IPS-15b (cell line): ENCODE measurements around the gene EYS.
"Not testable (repeated sequence)": the region's sequence is repeated elsewhere in the genome, so short reads cannot be mapped to it uniquely, and the experiment has no call there.

Experiments
- H3K27me3 ChIP-seq: one replicate; pipeline ENCODE4 v1.6.1; 2013; ENCODE audit warnings: low read length; ENCODE audit not compliant: control insufficient read depth, insufficient read depth
- H3K36me3 ChIP-seq: one replicate; pipeline ENCODE4 v1.6.1; 2013; ENCODE audit warnings: low read length; ENCODE audit not compliant: control insufficient read depth, insufficient read depth
- H3K4me1 ChIP-seq: one replicate; pipeline ENCODE4 v1.6.1; 2013; ENCODE audit warnings: mild to moderate bottlenecking, low read length; ENCODE audit not compliant: control insufficient read depth, insufficient read depth
- H3K4me3 ChIP-seq: one replicate; pipeline ENCODE4 v1.5.1; 2013; ENCODE audit warnings: low read depth, low read length
- H3K9ac ChIP-seq: one replicate; pipeline ENCODE4 v1.6.1; 2013; ENCODE audit warnings: low read depth, mild to moderate bottlenecking, low read length
- H3K9me3 ChIP-seq: one replicate; pipeline ENCODE4 v1.6.1; 2013; ENCODE audit warnings: mild to moderate bottlenecking, low read length; ENCODE audit not compliant: control insufficient read depth, insufficient read depth

EYS gene

GRCh38 chr6:65072500-65072899 is 634.5 kb downstream of the EYS start:
- Histone ChIP-seq H3K9ac (no peak overlapping the region), H3K4me3 (no peak overlapping the region), H3K4me1 (no peaks in the 10 kb centered on the region), H3K27me3 (no peaks in the 10 kb centered on the region), H3K36me3 (no peaks in the 10 kb centered on the region), H3K9me3 (no peaks in the 10 kb centered on the region)

GRCh38 chr6:65071480-65071879 is 635.5 kb downstream of the EYS start:
- Histone ChIP-seq H3K4me1 (no peaks in the 10 kb centered on the region), H3K9ac (no peak overlapping the region), H3K9me3 (no peaks in the 10 kb centered on the region), H3K4me3 (no peak overlapping the region), H3K36me3 (no peaks in the 10 kb centered on the region), H3K27me3 (no peaks in the 10 kb centered on the region)

GRCh38 chr6:65064844-65065243 is 642.2 kb downstream of the EYS start:
- H3K4me3 ChIP-seq: no peak overlapping the region
- H3K27me3 ChIP-seq: no peaks in the 10 kb centered on the region

GRCh38 chr6:65059568-65059967 is 647.5 kb downstream of the EYS start:
- H3K9me3 ChIP-seq: no peaks in the 10 kb centered on the region
- H3K9ac ChIP-seq: no peak overlapping the region
- no peaks in the 10 kb centered on the region for H3K36me3 ChIP-seq
- no peak overlapping the region for H3K4me3 ChIP-seq
- no peaks in the 10 kb centered on the region for H3K4me1 ChIP-seq
- H3K27me3 ChIP-seq: no peaks in the 10 kb centered on the region

More at GRCh38 chr6:65064844-65065243, 642.2 kb downstream of the EYS start:
- Histone ChIP-seq H3K36me3 (no peaks in the 10 kb centered on the region), H3K4me1 (no peaks in the 10 kb centered on the region), H3K9ac (no peak overlapping the region), H3K9me3 (no peaks in the 10 kb centered on the region)

GRCh38 chr6:65055545-65055944 is 651.5 kb downstream of the EYS start:
- Histone ChIP-seq H3K9ac (no peak overlapping the region), H3K27me3 (no peaks in the 10 kb centered on the region), H3K4me3 (no peak overlapping the region), H3K36me3 (no peaks in the 10 kb centered on the region), H3K9me3 (no peaks in the 10 kb centered on the region), H3K4me1 (no peaks in the 10 kb centered on the region)

- Histone ChIP-seq H3K27me3 (no peaks in the 10 kb centered on the region), H3K4me3 (no peak overlapping the region), H3K9ac (no peak overlapping the region), H3K4me1 (no peaks in the 10 kb centered on the region), H3K36me3 (no peaks in the 10 kb centered on the region), H3K9me3 (no peaks in the 10 kb centered on the region)
Measured at GRCh38 chr6:65052626-65053025, 654.4 kb downstream of the EYS start.

- Histone ChIP-seq H3K27me3 (no peaks in the 10 kb centered on the region), H3K4me3 (no peak overlapping the region), H3K9me3 (no peaks in the 10 kb centered on the region), H3K4me1 (no peaks in the 10 kb centered on the region), H3K36me3 (no peaks in the 10 kb centered on the region), H3K9ac (no peak overlapping the region)
Measured at GRCh38 chr6:65045801-65046200, 661.2 kb downstream of the EYS start.

- Histone ChIP-seq H3K9ac (no peak overlapping the region), H3K4me1 (no peaks in the 10 kb centered on the region)
Measured at GRCh38 chr6:65014006-65014405, 693.0 kb downstream of the EYS start.

GRCh38 chr6:65006788-65007187 is 700.2 kb downstream of the EYS start:
- H3K9me3 ChIP-seq: no peaks in the 10 kb centered on the region
- no peaks in the 10 kb centered on the region for H3K4me1 ChIP-seq
- H3K27me3 ChIP-seq: no peaks in the 10 kb centered on the region
- H3K4me3 ChIP-seq: no peak overlapping the region
- no peak overlapping the region for H3K9ac ChIP-seq
- H3K36me3 ChIP-seq: no peaks in the 10 kb centered on the region

More at GRCh38 chr6:65014006-65014405, 693.0 kb downstream of the EYS start:
- H3K4me3 ChIP-seq: no peak overlapping the region
- H3K9me3 ChIP-seq: no peaks in the 10 kb centered on the region
- H3K36me3 ChIP-seq: no peaks in the 10 kb centered on the region
- H3K27me3 ChIP-seq: no peaks in the 10 kb centered on the region

GRCh38 chr6:65004283-65004682 is 702.7 kb downstream of the EYS start:
- no peaks in the 10 kb centered on the region for H3K4me1 ChIP-seq
- H3K9me3 ChIP-seq: no peaks in the 10 kb centered on the region
- no peaks in the 10 kb centered on the region for H3K27me3 ChIP-seq
- no peaks in the 10 kb centered on the region for H3K36me3 ChIP-seq
- no peak overlapping the region for H3K9ac ChIP-seq
- no peak overlapping the region for H3K4me3 ChIP-seq

- H3K4me1 ChIP-seq, H3K9me3 ChIP-seq, H3K27me3 ChIP-seq, H3K4me3 ChIP-seq, H3K9ac ChIP-seq, H3K36me3 ChIP-seq: not testable (repeated sequence)
Measured at GRCh38 chr6:65002882-65003281, 704.1 kb downstream of the EYS start.

- H3K4me1 ChIP-seq: no peaks in the 10 kb centered on the region
- H3K9ac ChIP-seq: no peak overlapping the region
- H3K36me3 ChIP-seq: no peaks in the 10 kb centered on the region
- H3K27me3 ChIP-seq: no peaks in the 10 kb centered on the region
- H3K4me3 ChIP-seq: no peak overlapping the region
- no peaks in the 10 kb centered on the region for H3K9me3 ChIP-seq
Measured at GRCh38 chr6:65000815-65001214, 706.2 kb downstream of the EYS start.

GRCh38 chr6:64998204-64998603 is 708.8 kb downstream of the EYS start:
- Histone ChIP-seq H3K4me1 (no peaks in the 10 kb centered on the region), H3K4me3 (no peak overlapping the region), H3K9me3 (no peaks in the 10 kb centered on the region), H3K27me3 (no peaks in the 10 kb centered on the region), H3K36me3 (no peaks in the 10 kb centered on the region), H3K9ac (no peak overlapping the region)
